Activated naive CD8-positive, alpha-beta T cell treated with anti-CD3 and anti-CD28 coated beads, Interleukin-2, amount 50 U/mL, for 16 hours (primary cell): Measurements from ENCODE around the gene ZBED5.

ENCODE experiments used
- DNase-seq: peaks from one replicate; pipeline ENCODE4 v3.0.0-alpha.2; 2020; ENCODE audit warnings: low read depth, low spot score

Gene ZBED5

DNA sequence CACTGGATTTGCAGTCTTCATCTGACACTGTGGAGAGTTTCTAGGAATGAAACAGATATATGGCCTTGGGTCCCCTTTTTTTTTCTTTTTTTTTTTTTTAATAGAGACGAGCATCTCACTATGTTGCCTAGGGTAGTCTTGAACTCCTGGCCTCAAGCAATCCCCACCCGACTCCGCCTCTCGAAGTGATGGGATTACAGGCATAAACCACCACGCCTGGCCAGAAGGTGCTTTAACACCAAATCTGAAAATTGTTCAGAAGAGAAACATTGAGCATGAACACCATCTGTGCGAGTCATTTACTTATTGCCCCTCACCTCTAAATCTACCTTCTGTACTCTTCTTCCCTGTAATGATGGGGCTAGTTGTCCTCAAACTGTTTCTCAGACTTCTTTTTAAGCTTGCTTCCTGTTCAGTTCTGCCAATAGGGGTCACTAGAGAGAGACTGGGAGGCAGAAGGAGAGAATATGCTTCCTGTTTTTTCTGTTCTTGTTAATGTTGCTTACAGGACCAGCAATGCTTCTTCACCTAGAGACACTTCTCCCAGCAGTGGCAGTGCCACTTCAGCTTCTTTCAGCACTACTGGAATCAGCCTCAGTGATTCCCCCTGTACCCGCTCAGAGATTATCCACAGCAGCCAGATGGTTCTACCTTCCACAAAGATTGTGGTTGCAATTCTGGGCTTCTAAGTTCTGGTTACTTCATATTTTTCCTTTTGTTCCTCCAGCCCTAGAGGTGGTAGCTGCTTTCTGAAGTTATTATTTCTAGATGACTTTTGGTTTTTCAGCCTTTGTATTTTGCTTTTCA is 20.8 kb upstream of the ZBED5 start:
- no peak for DNase-seq

DNA sequence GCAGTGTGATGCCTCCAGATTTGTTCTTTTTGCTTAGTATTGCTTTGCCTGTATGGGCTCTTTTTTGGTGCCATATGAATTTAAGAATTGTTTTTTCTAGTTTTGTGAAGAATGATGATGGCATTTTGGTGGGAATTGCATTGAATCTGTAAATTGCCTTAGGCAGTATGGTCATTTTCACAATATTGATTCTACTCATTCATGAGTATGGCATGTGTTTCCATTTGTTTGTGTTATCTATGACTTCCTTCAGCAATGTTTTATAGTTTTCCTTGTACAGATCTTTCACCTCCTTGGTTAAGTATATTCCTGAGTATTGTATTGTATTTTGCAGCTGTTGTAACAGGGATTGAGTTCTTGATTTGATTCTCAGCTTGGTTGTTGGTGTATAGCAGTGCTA is 18.3 kb upstream of the ZBED5 start:
- DNase-seq, result no peak

DNA sequence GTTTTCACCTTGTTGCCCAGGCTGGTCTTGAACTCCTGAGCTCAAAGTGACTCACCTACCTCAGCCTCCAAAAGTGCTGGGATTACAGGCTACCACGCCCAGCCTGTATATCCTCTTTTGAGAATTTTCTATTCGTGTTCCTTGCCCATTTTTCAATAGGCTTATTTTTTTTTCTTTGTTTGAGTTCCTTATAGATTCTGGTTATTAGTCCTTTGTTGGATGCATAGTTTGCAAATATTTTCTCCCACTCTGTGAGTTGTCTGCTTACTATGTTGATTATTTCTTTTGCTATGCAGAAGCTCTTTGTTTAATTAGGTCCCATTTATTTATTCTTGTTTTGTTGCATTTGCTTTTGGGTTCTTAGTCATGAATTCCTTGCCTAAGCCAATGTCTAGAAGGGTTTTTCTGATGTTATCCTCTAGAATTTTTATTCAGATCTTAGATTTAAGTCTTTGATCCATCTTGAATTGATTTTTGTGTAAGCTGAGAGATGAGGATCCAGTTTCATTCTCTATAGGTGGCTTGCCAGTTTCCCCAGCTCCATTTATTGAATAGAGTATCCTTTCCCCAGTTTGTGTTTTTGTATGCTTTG is 17.7 kb upstream of the ZBED5 start:
- no peak for DNase-seq

DNA sequence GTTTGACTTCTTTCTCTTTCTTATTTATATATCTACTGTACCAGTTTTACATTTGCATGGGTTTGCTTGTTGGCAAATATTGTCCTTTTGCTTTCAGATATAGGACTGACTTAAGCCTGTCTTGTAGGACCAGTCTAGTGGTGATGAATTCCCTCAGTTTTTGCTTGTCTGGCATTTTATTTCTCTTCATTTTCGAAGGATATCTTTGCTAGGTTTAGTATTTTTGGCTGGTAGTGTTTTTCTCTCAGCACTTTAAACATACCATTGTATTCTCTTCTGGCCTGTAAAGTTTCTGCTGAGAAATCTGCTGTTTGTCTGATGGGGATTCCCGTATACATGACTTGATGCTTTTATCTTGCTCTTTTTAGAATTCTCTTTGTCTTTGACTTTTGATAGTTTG is 14.2 kb upstream of the ZBED5 start:
- DNase-seq, result no peak

DNA sequence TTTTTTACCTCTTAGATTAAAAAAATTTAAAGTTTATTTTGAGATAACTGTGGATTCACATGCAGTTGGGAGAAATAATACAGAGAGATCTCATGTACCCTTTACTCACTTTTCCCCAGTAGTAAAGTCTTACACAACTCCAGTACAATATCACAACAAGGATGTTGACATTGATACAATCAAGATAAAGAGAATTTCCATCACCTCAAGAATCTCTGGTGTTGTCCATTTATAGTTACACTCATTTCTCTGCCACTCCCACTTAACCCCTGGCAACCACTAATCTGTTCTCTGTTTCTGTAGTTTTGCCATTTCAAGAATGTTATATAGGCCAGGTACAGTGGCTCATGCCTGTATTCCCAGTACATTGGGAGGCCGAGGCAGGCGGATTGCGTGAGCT is 10.5 kb upstream of the ZBED5 start:
- DNase-seq, result no peak

- no peak for DNase-seq
These were observed 9.1 kb upstream of the ZBED5 start for GRCh38 chr11:10866893-10867331.

- no peak for DNase-seq
These were observed 8.0 kb upstream of the ZBED5 start for GRCh38 chr11:10865837-10866270.

DNA sequence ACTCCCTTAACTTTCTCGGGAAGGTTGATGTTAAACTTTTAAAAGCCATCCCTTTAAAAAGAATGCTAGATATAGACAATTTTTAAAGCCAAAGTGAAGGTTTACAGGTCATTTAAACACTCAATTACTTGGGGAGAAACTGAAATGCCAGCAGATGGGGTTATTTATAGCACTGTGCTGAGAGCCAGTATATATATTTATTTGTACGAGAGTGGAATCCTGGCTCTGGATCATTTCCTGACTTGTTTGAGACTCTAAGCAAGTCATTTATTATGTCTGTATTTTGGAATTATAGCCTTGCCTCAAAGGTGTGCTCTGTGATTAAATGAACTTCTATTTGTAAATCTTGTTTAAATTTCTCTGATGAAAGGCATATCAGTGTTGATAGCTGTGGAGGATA is 6.8 kb upstream of the ZBED5 start:
- DNase-seq, result no peak

DNA sequence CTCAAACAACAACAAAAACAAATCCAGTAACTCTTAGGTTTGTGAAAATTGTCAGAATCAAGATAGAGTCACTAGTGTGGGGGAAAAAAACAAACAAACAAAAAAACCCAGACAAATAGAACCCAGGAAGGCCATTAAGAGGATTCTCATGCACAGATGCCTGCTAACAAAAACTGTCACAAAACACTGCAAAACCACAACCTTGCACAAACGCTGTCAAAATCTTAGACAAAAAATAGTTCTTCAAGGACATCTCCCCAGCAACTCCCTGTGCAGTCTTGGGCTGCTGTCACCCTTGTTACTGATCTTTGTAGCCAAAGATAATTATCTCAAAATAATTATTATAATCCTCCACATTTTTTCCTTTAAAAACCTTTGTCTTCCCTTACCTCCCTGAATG is 4.6 kb upstream of the ZBED5 start:
- DNase-seq, result no peak

DNA sequence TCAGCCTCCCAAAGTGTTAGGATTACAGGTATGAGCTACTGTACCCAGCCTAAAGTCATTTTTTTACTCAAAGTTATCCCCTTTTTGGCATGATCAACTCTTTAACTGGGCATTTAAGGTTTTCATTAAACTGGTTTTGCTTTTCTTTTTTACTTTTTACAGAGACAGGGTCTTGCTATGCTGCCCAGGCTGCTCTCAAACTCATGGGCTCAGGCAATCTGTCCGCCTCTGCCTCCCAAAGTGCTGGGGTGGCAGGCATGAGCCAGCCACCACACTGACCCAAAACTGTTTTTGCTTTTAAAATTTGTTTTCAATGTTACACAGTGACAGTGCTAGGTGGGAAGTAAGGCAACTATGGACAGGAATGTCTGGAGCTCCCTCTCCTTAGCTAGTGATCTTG is 3.9 kb upstream of the ZBED5 start:
- no peak for DNase-seq

DNA sequence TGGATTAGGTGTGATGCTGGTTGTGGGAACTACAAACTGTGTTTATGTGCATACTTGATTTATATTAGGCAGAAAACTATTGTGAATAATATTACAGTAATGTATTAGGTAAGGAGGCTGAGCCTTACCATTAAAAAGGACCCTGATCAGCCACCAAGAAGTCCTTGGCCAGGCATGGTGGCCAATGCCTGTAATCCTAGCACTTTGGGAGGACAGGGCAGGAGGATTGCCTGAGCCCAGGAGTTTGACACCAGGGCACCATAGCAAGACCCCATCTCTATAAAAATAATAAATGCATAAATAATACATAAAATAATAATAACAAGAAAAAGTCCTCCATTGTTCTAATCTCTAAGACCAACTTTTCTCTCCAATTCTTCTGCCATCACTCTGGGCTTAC is 3.2 kb upstream of the ZBED5 start:
- DNase-seq, result no peak

GRCh38 chr11:10858439-10859325 is 829 bp upstream of the ZBED5 start:
- DNase-seq, result no peak

- DNase-seq, result no peak
These were observed 469 bp downstream of the ZBED5 start for GRCh38 chr11:10857459-10857708.

- DNase-seq, result no peak
These were observed 979 bp downstream of the ZBED5 start for GRCh38 chr11:10856689-10857458.

- DNase-seq, result no peak
These were observed 2.6 kb downstream of the ZBED5 start for GRCh38 chr11:10855295-10855694.

GRCh38 chr11:10847960-10848860 is 9.6 kb downstream of the ZBED5 start:
- DNase-seq, result no peak

DNA sequence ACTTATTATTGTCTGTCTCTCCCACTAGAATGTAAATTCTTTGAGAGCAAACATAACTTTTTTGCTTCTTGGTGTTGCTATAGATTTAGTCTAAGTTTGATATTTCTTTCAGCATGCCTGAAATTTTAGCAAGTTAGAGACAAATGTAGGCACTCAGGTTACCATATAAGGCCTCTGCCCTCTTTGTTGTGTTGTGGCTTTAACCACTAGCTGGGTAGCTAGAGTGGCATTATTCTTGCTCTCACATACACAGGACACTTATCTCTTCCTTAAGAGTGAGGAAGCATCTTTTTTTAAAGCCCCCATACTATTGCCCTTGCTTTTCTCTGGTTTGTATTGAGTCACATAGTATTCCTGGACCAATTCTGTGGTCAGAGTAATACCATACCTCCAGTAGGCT is 11.2 kb downstream of the ZBED5 start:
- no peak for DNase-seq

GRCh38 chr11:10845589-10845988 is 12.3 kb downstream of the ZBED5 start:
- no peak for DNase-seq

DNA sequence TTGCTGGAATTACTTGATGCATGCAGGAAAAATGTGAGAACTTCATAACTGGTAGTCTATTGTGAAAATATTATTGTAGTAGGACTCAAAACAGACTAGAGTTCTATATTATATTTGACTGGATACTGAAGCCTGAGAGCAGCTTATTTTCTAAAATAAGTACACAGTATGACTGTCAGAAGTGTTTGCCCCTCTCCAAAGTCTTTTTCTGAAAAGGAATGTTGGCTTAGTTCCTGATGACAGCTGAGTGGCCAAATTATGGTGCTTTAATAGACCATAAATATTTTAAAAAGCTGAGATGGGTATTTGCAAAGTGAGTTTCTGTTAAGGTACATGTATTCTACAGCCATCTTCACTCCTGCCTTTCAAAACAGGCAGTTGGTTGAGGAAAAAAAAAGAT is 13.1 kb downstream of the ZBED5 start:
- no peak for DNase-seq

GRCh38 chr11:10844356-10844755 is 13.5 kb downstream of the ZBED5 start:
- no peak for DNase-seq

DNA sequence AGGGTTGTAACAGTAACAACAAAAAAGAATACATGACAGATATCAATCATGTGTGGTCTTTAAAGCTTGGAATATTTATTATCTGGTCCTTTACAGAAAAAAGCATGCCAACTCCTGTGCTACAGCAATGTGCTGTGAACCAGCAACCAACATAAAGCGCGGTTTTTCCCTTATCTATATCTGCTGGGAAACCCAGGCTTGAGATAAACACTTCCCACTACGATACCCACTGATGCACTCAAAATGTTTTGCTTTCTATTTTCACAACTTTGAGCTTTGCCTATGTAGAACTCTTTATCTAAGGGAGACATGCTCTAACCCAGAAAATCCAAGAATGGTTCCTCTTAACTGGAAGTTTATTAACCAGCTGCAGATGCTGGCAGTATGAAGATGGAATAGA is 19.0 kb downstream of the ZBED5 start:
- DNase-seq, result no peak
